Activated T-cell treated with anti-CD3 and anti-CD28 coated beads for 24 hours (primary cell): ENCODE results near the gene FGD3.
A peak's percentile ranks its signal among the peaks of the same experiment; 100 is the strongest.

Experiments used
- DNase-seq: peaks from one replicate; pipeline ENCODE4 v3.0.0-alpha.2; 2020; ENCODE audit warnings: low read depth

FGD3 gene

DNA sequence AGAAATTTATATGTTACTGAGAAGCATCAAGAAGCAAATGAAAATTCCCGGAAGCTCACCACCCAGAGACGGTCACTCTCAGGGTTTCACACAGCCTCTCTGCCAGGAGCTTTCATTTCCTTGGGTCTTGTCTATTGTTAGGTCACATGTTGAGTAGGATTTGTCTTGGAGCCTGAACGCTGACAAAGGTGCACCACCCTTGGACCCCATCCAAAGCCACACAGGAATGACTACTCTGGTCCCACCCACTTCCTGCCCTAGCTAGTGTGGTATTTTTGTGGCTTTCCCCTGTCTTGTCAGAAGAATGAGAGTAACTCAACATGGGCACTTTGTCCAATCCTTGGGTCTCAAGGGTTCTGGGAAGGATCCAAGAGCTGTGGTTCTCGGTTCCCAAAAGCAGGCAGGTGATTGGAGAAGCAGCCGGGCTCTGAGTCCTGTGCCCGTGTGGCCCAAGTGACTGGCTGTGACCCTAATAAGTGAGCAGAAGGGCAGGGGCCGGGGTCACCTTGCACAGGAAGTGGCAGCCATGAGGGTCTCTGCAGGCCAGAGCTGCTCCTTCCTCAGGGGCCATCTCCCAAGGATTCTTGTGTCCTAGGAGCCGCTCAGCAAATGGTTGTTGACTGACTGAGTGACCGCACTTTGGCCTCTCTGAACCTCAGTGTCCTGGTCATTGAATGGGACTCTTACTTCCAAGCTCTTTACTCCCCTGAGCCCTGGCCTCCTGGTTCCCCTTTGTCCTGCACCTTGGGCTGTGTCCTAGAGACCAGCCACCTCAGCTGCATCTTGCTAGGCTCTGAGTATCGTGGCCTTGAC lies 6.9 kb downstream of the FGD3 start:
- DNase-seq = peak; percentile 74

GRCh38 chr9:92954886-92955285 lies 7.6 kb downstream of the FGD3 start:
- DNase-seq = no peak

DNA sequence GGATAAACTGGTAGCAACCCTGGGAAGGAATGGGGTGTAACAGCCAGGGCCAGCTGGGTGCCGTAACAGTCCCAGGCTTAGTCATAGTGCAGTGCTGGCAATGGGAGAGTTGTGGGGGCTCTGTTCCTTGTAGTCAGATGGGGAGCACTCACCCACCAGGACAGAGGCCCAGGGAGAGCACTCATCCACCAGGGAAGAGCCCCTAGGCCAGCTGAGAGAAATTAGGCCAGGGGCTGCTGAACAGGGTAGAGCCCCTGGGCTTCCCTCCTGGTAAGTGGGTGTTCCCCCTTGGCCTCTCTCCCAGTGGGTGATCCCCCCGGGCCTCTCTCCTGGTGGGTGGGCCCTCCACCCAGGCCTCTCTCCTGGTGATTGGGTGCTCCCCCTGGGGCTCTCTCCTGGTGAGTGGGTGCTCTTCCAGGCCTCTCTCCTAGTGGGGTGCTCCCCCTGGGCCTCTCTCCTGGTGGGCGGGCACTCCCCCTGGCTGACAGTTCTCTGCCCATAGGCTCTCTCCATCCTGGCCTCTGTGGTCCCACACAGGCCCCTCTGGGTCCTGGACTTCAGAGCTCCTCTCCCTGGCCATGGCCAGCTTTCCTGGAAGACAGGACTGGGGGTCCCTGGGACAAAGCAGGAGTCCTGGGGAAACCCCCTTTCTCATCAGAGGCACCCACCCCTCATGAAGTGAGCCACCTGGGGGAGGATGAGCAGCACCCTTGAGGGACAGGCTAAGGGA lies 13.4 kb downstream of the FGD3 start:
- DNase-seq = no peak

GRCh38 chr9:92961627-92962302 lies 14.4 kb downstream of the FGD3 start:
- DNase-seq = peak; percentile 41

- no peak for DNase-seq
These were observed 15.0 kb downstream of the FGD3 start for GRCh38 chr9:92962303-92962649.

DNA sequence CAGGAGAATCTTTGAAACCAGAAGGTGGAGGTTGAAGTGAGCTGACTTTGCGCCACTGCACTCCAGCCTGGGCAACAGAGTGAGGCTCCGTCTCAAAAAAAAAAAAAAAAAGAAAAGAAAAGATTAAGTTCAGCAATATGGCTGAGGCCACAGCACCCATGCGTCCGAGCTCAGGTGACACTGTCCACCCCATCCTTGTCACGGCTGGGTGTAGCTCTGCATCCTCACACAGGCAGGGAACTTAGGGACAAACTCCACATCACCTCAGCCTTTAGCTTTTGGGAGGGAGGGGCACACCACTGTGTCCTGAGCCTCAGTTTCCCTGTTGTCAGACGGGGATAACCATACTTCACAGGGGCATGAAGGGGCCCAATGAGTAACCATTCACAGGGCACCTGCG lies 15.5 kb downstream of the FGD3 start:
- no peak for DNase-seq

- DNase-seq = peak; percentile 55
These were observed 16.7 kb downstream of the FGD3 start for GRCh38 chr9:92963831-92964606.

DNA sequence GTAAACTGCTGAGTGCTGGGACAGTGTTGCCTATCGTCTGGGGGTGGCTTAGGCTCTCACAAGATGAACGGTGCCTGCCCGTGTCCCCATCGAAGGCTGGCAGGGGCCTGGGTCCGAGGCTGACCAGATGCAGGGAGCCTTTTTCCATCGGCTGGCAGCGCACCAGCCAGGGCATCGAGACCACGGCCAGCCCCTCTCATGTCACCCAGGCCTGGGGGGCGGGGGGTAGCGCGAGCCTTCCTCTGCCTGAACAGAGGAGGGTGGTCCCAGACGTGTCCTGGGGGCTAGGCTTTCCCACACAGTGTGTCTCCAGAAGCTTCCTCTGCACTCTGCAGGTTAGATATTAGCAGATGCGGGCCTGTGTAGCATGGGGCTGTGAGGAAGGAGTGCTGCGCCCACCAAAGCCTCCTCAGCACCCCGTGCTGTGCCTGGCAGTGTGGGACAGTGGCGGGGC lies 17.3 kb downstream of the FGD3 start:
- DNase-seq = no peak

GRCh38 chr9:92965061-92965758 lies 17.9 kb downstream of the FGD3 start:
- no peak for DNase-seq

DNA sequence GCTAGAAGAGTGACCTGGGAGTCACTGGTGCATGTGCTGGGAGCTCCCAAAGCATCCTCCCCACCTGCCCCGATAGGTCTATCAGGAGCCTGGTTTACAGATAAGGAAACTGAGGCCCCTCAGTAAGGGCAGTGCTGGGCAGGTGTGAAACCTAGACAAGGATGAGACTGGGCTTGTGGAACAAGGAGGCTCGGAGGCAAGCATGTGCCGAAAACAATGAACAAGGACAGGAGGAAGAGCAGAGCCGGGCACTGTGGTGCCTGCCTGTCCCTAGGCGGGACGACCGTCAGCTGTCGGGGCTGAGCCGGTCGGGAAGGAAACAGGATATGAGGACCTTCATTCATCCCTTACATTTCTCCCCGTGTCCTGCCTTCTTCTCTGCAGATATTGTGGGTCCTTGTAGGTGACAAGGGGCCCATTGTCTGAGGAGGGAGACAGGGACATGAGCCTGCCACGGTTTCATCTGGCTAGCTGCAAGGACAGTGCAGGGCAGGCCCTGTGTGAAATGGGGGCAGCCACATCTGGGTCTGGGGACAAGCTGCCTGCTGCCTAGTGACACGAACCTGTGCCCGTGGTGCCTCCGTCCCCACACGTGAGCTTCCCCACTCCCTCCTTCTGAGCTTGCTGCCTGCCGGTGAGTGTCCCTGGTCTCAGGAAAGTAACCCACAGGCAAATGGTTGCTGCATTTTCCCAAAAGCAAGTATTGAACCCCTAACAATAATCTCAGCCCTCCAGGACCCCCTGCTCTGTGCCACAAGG lies 18.6 kb downstream of the FGD3 start:
- no peak for DNase-seq

DNA sequence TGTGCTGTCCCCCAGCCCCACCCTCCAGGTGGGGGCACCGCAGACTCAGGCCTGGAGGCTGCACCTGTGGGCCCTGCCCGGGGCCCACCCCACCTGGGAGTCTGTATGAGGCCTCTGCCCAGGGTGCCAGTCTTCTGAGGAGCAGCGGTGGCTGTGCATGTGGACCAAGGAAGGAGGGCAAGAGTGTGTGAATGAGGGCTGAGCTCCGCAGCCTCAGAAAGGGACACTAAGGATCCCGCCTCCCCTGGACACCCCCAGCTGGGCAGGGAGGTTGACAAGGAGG lies 19.1 kb downstream of the FGD3 start:
- no peak for DNase-seq

GRCh38 chr9:92968081-92968480 lies 20.8 kb downstream of the FGD3 start:
- no peak for DNase-seq

- no peak for DNase-seq
These were observed 22.5 kb downstream of the FGD3 start for GRCh38 chr9:92969516-92970466.

- DNase-seq = no peak
These were observed 23.2 kb downstream of the FGD3 start for GRCh38 chr9:92970467-92970923.

GRCh38 chr9:92971121-92971520 lies 23.8 kb downstream of the FGD3 start:
- DNase-seq = no peak

GRCh38 chr9:92971776-92972175 lies 24.5 kb downstream of the FGD3 start:
- DNase-seq = no peak

DNA sequence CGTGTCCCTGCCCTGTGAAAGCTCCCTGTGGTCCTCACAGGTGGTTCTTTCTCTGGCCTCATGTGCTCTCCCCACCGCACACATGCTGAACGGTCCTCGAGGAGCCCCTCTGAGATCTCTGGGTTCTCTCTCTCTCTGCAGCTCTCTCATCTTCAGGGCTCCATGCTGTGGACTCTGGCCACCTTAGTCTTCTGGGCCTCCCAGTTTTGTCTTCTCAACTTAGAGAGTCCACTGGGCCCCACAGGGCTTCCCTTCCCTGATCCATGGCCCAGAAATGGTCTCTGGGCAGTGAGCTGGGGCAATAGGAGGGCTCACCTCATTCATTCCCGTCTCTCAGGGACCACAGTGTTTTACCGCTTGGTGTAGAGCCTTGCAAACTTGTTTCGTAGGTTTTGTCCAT lies 26.4 kb downstream of the FGD3 start:
- no peak for DNase-seq

GRCh38 chr9:92974161-92974661 lies 26.9 kb downstream of the FGD3 start:
- DNase-seq = no peak
